ENCODE results near the gene DPH2. TPM values are rescaled to one million over a fixed set of nuclear protein-coding genes. Genes with fewer than 3 reads are reported as not detected.

Gene DPH2
- total RNA-seq, 4 donors from 2014 or later: 13.4 to 26.7 (median 22.3) TPM

GRCh38 chr1:43997295-43997999, 27.6 kb downstream of the DPH2 start:
- no peak overlapping the region for H3K4me3 ChIP-seq (replicated peaks in 1 of 3)
- no peak overlapping the region for H3K27ac ChIP-seq
- H3K4me1 ChIP-seq: peaks cover 3% of the 10 kb centered on the region in 2 donors
- DNase-seq: no peak
- intact Hi-C loops (cut with DNase I): loop anchor here (5.0 kb wide), 1 partner anchor 35 kb away; the partner anchor contains the start of gene SLC6A9
- TF ChIP-seq POLR2A (IDR thresholded peaks at IDR 0.05): no peak
- TF ChIP-seq, protein P1, sequence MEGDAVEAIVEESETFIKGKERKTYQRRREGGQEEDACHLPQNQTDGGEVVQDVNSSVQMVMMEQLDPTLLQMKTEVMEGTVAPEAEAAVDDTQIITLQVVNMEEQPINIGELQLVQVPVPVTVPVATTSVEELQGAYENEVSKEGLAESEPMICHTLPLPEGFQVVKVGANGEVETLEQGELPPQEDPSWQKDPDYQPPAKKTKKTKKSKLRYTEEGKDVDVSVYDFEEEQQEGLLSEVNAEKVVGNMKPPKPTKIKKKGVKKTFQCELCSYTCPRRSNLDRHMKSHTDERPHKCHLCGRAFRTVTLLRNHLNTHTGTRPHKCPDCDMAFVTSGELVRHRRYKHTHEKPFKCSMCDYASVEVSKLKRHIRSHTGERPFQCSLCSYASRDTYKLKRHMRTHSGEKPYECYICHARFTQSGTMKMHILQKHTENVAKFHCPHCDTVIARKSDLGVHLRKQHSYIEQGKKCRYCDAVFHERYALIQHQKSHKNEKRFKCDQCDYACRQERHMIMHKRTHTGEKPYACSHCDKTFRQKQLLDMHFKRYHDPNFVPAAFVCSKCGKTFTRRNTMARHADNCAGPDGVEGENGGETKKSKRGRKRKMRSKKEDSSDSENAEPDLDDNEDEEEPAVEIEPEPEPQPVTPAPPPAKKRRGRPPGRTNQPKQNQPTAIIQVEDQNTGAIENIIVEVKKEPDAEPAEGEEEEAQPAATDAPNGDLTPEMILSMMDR (IDR thresholded peaks at IDR 0.05): no peak
- no peaks in the 10 kb centered on the region for H3K36me3 ChIP-seq
- 80 to 87% methylated on average over 10 to 22 of the region's 22 CpGs for WGBS, 2 donors
- H3K9me3 ChIP-seq: no peaks in the 10 kb centered on the region
- H3K27me3 ChIP-seq: no peaks in the 10 kb centered on the region

- TF ChIP-seq POLR2A (IDR thresholded peaks at IDR 0.05): no peak
- TF ChIP-seq, protein P1 (IDR thresholded peaks at IDR 0.05): no peak
- H3K27me3 ChIP-seq: no peaks in the 10 kb centered on the region
- WGBS, 2 donors: 91% methylated on average over 11 of the region's 11 CpGs
- no peak overlapping the region for H3K4me3 ChIP-seq (replicated peaks in 1 of 3)
- intact Hi-C loops (cut with DNase I): loop anchor here (5.0 kb wide), 1 partner anchor 34 kb away; the partner anchor contains the start of gene SLC6A9
- no peak for DNase-seq
- H3K4me1 ChIP-seq: no peaks in the 10 kb centered on the region
- no peaks in the 10 kb centered on the region for H3K36me3 ChIP-seq
- H3K9me3 ChIP-seq: no peaks in the 10 kb centered on the region
- no peak overlapping the region for H3K27ac ChIP-seq
These were observed 28.2 kb downstream of the DPH2 start for GRCh38 chr1:43998000-43998378.

DNA sequence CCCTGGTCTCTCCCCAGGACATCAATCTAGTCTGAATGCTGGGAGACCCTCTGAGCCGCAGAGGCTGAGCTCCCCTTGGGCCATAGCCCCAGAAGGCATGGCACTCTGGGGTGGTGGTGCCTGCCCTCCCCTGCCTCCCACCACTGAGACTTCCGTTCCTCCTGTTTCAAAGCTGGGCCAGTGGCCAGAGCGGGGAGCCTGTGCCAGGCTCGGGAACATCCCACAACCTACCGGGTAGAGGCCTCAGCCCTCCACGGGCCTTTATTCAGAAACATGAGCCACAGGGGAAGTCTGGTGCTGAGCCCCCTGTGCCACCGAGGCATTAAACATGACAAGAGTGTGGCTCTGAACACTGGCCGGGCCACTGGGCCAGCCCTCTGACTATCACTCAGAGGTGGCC, 29.6 kb downstream of the DPH2 start:
- H3K4me3 ChIP-seq (replicated peaks in 1 of 3): no peak overlapping the region
- no peaks in the 10 kb centered on the region for H3K36me3 ChIP-seq
- WGBS, 2 donors: 90 to 94% methylated on average over 7 to 8 of the region's 8 CpGs
- TF ChIP-seq, protein P1 (IDR thresholded peaks at IDR 0.05): no peak
- no peak for TF ChIP-seq POLR2A (IDR thresholded peaks at IDR 0.05)
- no peak overlapping the region for H3K27ac ChIP-seq
- H3K27me3 ChIP-seq: no peaks in the 10 kb centered on the region
- no peak for DNase-seq
- no peaks in the 10 kb centered on the region for H3K4me1 ChIP-seq
- H3K9me3 ChIP-seq: no peaks in the 10 kb centered on the region
- intact Hi-C loops (cut with DNase I): loop anchor here (5.0 kb wide), 1 partner anchor 33 kb away; the partner anchor contains the start of gene SLC6A9

- WGBS, 2 donors: 83 to 85% methylated on average over 7 to 8 of the region's 8 CpGs
- TF ChIP-seq, protein P1 (IDR thresholded peaks at IDR 0.05): no peak
- no peak for TF ChIP-seq POLR2A (IDR thresholded peaks at IDR 0.05)
- intact Hi-C loops (cut with DNase I): no loop called here
- Histone ChIP-seq H3K4me3 (replicated peaks in 1 of 3) (no peak overlapping the region), H3K4me1 (no peaks in the 10 kb centered on the region), H3K27ac (no peak overlapping the region), H3K9me3 (no peaks in the 10 kb centered on the region), H3K27me3 (no peaks in the 10 kb centered on the region), H3K36me3 (no peaks in the 10 kb centered on the region)
- DNase-seq: no peak
These were observed 30.4 kb downstream of the DPH2 start for GRCh38 chr1:44000122-44000665.

GRCh38 chr1:44002165-44002564, 32.4 kb downstream of the DPH2 start:
- H3K36me3 ChIP-seq: no peaks in the 10 kb centered on the region
- intact Hi-C loops (cut with DNase I): no loop called here
- 82 to 85% methylated on average over 5 to 7 of the region's 8 CpGs for WGBS, 2 donors

More at GRCh38 chr1:44002165-44002564, 32.4 kb downstream of the DPH2 start:
- Histone ChIP-seq H3K27me3 (no peaks in the 10 kb centered on the region), H3K9me3 (no peaks in the 10 kb centered on the region), H3K27ac (no peak overlapping the region), H3K4me1 (peaks cover 0 to 4% of the 10 kb centered on the region in 2 donors), H3K4me3 (replicated peaks in 1 of 3) (no peak overlapping the region)
- TF ChIP-seq, protein P1 (IDR thresholded peaks at IDR 0.05): no peak
- no peak for TF ChIP-seq POLR2A (IDR thresholded peaks at IDR 0.05)
- DNase-seq: no peak

Measured in thyroid gland (tissue), 4 donors.